HEK293T (cell line): ENCODE results near the gene TSPAN18.

Experiments used
- BHLHE40 ChIP-seq: fragments of 450-650 bp; IDR thresholded peaks from 2 replicates; pipeline ENCODE4 v1.6.1; 2016; ENCODE audit warnings: mild to moderate bottlenecking, moderate library complexity, borderline replicate concordance
- ELF4 ChIP-seq: fragments of 450-650 bp; IDR thresholded peaks from 2 replicates; pipeline ENCODE4 v1.6.1; 2017; ENCODE audit warnings: antibody characterized with exemption
- FOXK2 ChIP-seq: fragments of 450-650 bp; IDR thresholded peaks from 2 replicates; pipeline ENCODE4 v1.6.1; 2016; ENCODE audit warnings: mild to moderate bottlenecking
- FOXM1 ChIP-seq: fragments of 450-650 bp; IDR thresholded peaks from 2 replicates; pipeline ENCODE4 v1.6.1; 2017; ENCODE audit warnings: mild to moderate bottlenecking, borderline replicate concordance
- LEF1 ChIP-seq: fragments of 450-650 bp; IDR thresholded peaks from 2 replicates; pipeline ENCODE4 v1.6.1; 2017; ENCODE audit warnings: mild to moderate bottlenecking, borderline replicate concordance
- SP1 ChIP-seq: fragments of 450-650 bp; IDR thresholded peaks from 2 replicates; pipeline ENCODE4 v1.6.1; 2017
- SUZ12 ChIP-seq: fragments of 450-650 bp; IDR thresholded peaks from 2 replicates; pipeline ENCODE4 v1.6.1; 2016; ENCODE audit warnings: mild to moderate bottlenecking
- TARDBP ChIP-seq: fragments of 450-650 bp; IDR thresholded peaks from 2 replicates; pipeline ENCODE4 v1.6.1; 2016
- ZNF384 ChIP-seq: fragments of 450-650 bp; IDR thresholded peaks from 2 replicates; pipeline ENCODE4 v1.6.1; 2016

- TF ChIP-seq ZNF384 (no peak), LEF1 (no peak), SUZ12 (no peak), ELF4 (no peak), SP1 (no peak), FOXM1 (no peak), BHLHE40 (no peak), FOXK2 (no peak), TARDBP (no peak)
Measured at GRCh38 chr11:44878711-44879110, 151.9 kb downstream of the TSPAN18 start.
